ENCODE measurements around the gene BLOC1S5. TPM values are rescaled to one million over a fixed set of nuclear protein-coding genes. Genes with fewer than 3 reads are reported as not detected.

Gene BLOC1S5
- total and polyA plus RNA-seq, 2 of the 13 experiments (the other 11 are each of a cell fraction or from before 2014, with no cell fraction given): 10.5 to 41.5 TPM

GRCh38 chr6:8063761-8064637 lies at the start of gene BLOC1S5 (continued):
- TF ChIP-seq ZNF646 (CRISPR knock-in tag; IDR thresholded peaks at IDR 0.05) (0 out of 2 replicates have a peak, but pooled peaks have one; percentile 36), ZNF24 (IDR thresholded peaks at IDR 0.05) (no peak), FOSL2 (CRISPR knock-in tag; IDR thresholded peaks at IDR 0.05) (peak; percentile 85; the same call in 1 of the 2 replicates), POGZ (CRISPR knock-in tag; IDR thresholded peaks at IDR 0.05) (peak; percentile 91), LCORL (IDR thresholded peaks at IDR 0.05) (no peak; the same call in 1 of the 2 replicates), LCORL (CRISPR knock-in tag; IDR thresholded peaks at IDR 0.05) (peak; percentile 72), ELF3 (CRISPR knock-in tag; IDR thresholded peaks at IDR 0.05) (peak; percentile 96), GLMP (CRISPR knock-in tag; IDR thresholded peaks at IDR 0.05; ENCODE audit: borderline replicate concordance) (no peak), FLYWCH1 (CRISPR knock-in tag; IDR thresholded peaks at IDR 0.05) (peak; percentile 47; the same call in 1 of the 2 replicates), ZC3H13 (CRISPR knock-in tag; IDR thresholded peaks at IDR 0.05) (no peak; the same call in 1 of the 2 replicates), ZHX1 (CRISPR knock-in tag; IDR thresholded peaks at IDR 0.05; ENCODE audit: low read depth) (peak; percentile 86), TOE1 (CRISPR knock-in tag; IDR thresholded peaks at IDR 0.05) (0 out of 2 replicates have a peak, but pooled peaks have one; percentile 61), CAMTA2 (CRISPR knock-in tag; IDR thresholded peaks at IDR 0.05; ENCODE audit: borderline replicate concordance) (no peak; the same call in 1 of the 2 replicates), ZNF577 (CRISPR knock-in tag; IDR thresholded peaks at IDR 0.05; ENCODE audit: borderline replicate concordance, low read depth) (no peak), ZNF644 (CRISPR knock-in tag; IDR thresholded peaks at IDR 0.05; ENCODE audit: low read depth) (peak; percentile 70; the same call in 1 of the 2 replicates), ZNF264 (CRISPR knock-in tag; IDR thresholded peaks at IDR 0.05) (peak; percentile 59; the same call in 1 of the 2 replicates), PPARG (CRISPR knock-in tag; conservative IDR thresholded peaks at IDR 0.05) (peak; percentile 22; the same call in 1 of the 2 replicates), ZSCAN25 (CRISPR knock-in tag; IDR thresholded peaks at IDR 0.05) (peak; percentile 30; the same call in 1 of the 2 replicates), BCL6 (CRISPR knock-in tag; IDR thresholded peaks at IDR 0.05) (0 out of 2 replicates have a peak, but pooled peaks have one; percentile 60), EZH2 (conservative IDR thresholded peaks at IDR 0.05; ENCODE audit: low read depth, low read length) (no peak)
